Astrocyte (in vitro differentiated cells and primary cell): ENCODE measurements around the gene ABHD2.

Experiments used
- EZH2 ChIP-seq: IDR thresholded peaks from 2 replicates; pipeline ENCODE4 v1.6.1; 2012; ENCODE audit warnings: mild to moderate bottlenecking, low read length, inconsistent platforms; ENCODE audit not compliant: insufficient read depth
- TF ChIP-seq, protein P1 (sequence below): IDR thresholded peaks from 2 replicates; pipeline ENCODE4 v1.5.1; 2011; ENCODE audit warnings: low read depth, mild to moderate bottlenecking, inconsistent platforms, low read length, moderate library complexity; ENCODE audit not compliant: insufficient read depth

DNA sequence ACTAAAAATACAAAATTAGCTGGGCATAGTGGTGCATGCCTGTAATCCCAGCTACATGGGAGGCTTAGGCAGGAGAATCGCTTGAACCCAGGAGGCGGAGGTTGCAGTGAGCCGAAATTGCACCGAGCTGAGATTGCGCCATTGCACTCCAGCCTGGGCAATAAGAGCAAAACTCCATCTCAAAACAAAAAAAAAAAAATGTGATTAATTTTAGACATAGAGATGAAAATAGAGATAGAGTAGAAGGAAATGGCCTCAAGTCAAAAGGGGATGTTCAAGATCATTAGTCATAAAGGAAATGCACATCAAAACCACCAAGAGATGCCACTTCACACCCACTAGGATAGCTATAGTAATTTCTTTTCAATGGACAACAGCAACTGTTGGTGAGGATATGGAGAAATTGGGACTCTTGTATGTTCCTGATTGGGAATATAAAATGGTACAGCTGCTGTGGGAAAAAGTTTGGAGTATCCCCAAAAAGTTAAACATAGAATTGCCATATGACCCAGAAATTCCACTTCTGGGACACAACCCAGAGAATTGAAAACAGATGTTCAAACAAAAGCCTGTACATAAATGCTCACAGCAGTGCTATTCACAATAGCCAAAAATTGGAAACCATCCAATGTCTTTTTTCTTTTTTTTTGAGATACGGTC, 55.4 kb downstream of the ABHD2 start:
- TF ChIP-seq, protein P1, sequence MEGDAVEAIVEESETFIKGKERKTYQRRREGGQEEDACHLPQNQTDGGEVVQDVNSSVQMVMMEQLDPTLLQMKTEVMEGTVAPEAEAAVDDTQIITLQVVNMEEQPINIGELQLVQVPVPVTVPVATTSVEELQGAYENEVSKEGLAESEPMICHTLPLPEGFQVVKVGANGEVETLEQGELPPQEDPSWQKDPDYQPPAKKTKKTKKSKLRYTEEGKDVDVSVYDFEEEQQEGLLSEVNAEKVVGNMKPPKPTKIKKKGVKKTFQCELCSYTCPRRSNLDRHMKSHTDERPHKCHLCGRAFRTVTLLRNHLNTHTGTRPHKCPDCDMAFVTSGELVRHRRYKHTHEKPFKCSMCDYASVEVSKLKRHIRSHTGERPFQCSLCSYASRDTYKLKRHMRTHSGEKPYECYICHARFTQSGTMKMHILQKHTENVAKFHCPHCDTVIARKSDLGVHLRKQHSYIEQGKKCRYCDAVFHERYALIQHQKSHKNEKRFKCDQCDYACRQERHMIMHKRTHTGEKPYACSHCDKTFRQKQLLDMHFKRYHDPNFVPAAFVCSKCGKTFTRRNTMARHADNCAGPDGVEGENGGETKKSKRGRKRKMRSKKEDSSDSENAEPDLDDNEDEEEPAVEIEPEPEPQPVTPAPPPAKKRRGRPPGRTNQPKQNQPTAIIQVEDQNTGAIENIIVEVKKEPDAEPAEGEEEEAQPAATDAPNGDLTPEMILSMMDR, result no peak
- no peak for TF ChIP-seq EZH2
